DMS 273 treated with DMSO at 0.1 percent for 48 hours (cell line): ENCODE data around the gene PMP22.

ENCODE experiments used
- DNase-seq: peaks from one replicate; lab custom pipeline; 2025; lab: John Stamatoyannopoulos, UW

The PMP22 gene

GRCh38 chr17:15273141-15273793, 8.1 kb upstream of the PMP22 start:
- DNase-seq, result no peak

- no peak for DNase-seq
These were observed 6.6 kb upstream of the PMP22 start for GRCh38 chr17:15271741-15272140.

- DNase-seq, result no peak
These were observed 5.7 kb upstream of the PMP22 start for GRCh38 chr17:15270628-15271381.

- DNase-seq, result no peak
These were observed 4.6 kb upstream of the PMP22 start for GRCh38 chr17:15269780-15270089.

GRCh38 chr17:15269087-15269779, 4.1 kb upstream of the PMP22 start:
- DNase-seq, result no peak

- no peak for DNase-seq
These were observed 3.3 kb upstream of the PMP22 start for GRCh38 chr17:15268461-15268860.

GRCh38 chr17:15267996-15268395, 2.9 kb upstream of the PMP22 start:
- no peak for DNase-seq

GRCh38 chr17:15266325-15267125, 1.4 kb upstream of the PMP22 start:
- DNase-seq, result no peak

GRCh38 chr17:15264542-15264941, 584 bp downstream of the PMP22 start:
- DNase-seq, result no peak

- DNase-seq, result no peak
These were observed 1.4 kb downstream of the PMP22 start for GRCh38 chr17:15263680-15264079.

- DNase-seq, result no peak
These were observed 1.9 kb downstream of the PMP22 start for GRCh38 chr17:15263206-15263579.

GRCh38 chr17:15262291-15263205, 2.6 kb downstream of the PMP22 start:
- no peak for DNase-seq

GRCh38 chr17:15261802-15262290, 3.3 kb downstream of the PMP22 start:
- no peak for DNase-seq

- DNase-seq, result no peak
These were observed 3.8 kb downstream of the PMP22 start for GRCh38 chr17:15261258-15261801.

- DNase-seq, result peak; percentile 75
These were observed 4.5 kb downstream of the PMP22 start for GRCh38 chr17:15260376-15261257.

GRCh38 chr17:15257796-15258512, 7.2 kb downstream of the PMP22 start:
- DNase-seq, result no peak

GRCh38 chr17:15257258-15257788, 7.8 kb downstream of the PMP22 start:
- DNase-seq, result peak; percentile 69

GRCh38 chr17:15256689-15257088, 8.4 kb downstream of the PMP22 start:
- no peak for DNase-seq
